ENCODE measurements around the gene DNA2. TPM values are rescaled to one million over a fixed set of nuclear protein-coding genes. Genes with fewer than 3 reads are reported as not detected.

DNA2 gene
- total and polyA plus RNA-seq, 4 donors = 1.5 to 6.2 (median 3.0) TPM

DNA sequence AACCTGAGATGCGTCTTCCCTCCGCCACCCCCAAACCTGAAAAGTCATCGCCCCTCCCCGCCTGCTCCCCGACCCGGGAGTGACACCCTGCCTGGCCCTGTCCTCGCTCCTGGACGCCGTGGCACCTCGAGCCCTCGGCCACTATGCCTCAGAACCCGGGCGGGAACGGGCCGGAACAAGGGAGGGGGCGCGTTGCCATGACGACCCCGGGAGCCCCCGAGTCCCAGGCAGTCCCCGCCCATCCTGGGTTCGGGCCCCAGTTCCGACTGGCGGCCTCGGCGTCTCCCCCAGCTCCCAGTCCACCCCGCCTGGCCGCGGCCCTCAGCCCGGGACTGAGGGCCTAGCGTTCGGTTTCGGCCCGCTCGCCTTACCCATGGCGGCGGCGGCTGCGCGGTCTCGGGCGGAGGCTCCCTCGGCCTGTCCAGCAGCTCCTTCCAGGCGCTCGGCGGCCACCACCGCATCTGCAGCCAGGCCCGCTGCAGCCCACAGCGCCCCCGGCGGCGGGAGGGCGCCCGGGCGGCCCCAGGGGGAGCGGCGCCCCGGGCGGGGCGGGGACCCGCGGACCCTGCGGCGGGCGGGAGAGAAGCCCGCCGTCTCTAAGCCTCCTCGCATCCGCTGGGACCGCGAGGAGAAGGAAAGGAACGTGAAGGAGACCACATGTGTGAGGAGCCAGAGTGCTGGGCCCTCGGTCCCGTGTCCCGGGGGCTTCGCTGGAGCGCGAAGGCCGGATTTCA lies 64.8 kb downstream of the DNA2 start, which contains the start of gene RUFY2:
Gene RUFY2 (minus strand): TSS at position 463 of the 734 bp plus-strand sequence. CDS start 88 bp downstream, at position 375.
- H3K36me3 ChIP-seq (ENCODE audit: control insufficient read depth in 4 of 4, insufficient read depth in 4 of 4, low read length in 4 of 4) = peaks cover 0 to 3% (median 1%) of the 10 kb centered on the region in 4 donors
- H3K4me1 ChIP-seq (ENCODE audit: control insufficient read depth in 5 of 5, insufficient read depth in 5 of 5, low read length in 5 of 5) = peaks cover 0 to 5% (median 3%) of the 10 kb centered on the region in 5 donors
- H3K9me3 ChIP-seq (ENCODE audit: control insufficient read depth in 4 of 4, insufficient read depth in 3 of 4, low read length in 3 of 4) = no peaks in the 10 kb centered on the region
- TF ChIP-seq CTCF (IDR thresholded peaks at IDR 0.05; ENCODE audit: control extremely low read depth, extremely low read depth) = peak; percentile 47
- H3K27me3 ChIP-seq (ENCODE audit: control insufficient read depth in 3 of 3, insufficient read depth in 3 of 3, low read length in 2 of 3) = no peaks in the 10 kb centered on the region
- DNase-seq (peak; percentile 86 to 91 (median 90)), ATAC-seq (ENCODE audit: insufficient read depth, low FRiP score) (peak; percentile 97)
- peak within 1 kb of the TSS; percentile 83 to 93 for H3K9ac ChIP-seq (ENCODE audit: insufficient read depth in 1 of 2, low read length in 2 of 2)
- 0 to 1% methylated on average over 62 to 79 of the region's 79 CpGs for WGBS, 2 donors
- H3K4me3 ChIP-seq = peak within 1 kb of the TSS; percentile 99
- peak within 1 kb of the TSS; percentile 91 to 96 for H3K27ac ChIP-seq (ENCODE audit: low read depth in 1 of 2, low read length in 1 of 2)

- TF ChIP-seq CTCF (IDR thresholded peaks at IDR 0.05; ENCODE audit: control extremely low read depth, extremely low read depth) = no peak
- DNase-seq (peak; percentile 71 to 81 (median 78)), ATAC-seq (ENCODE audit: insufficient read depth, low FRiP score) (peak; percentile 35)
- H3K27ac ChIP-seq (ENCODE audit: low read depth in 1 of 2, low read length in 1 of 2) = peak overlapping the region; percentile 91 to 96
- peaks cover 0 to 5% (median 3%) of the 10 kb centered on the region in 5 donors for H3K4me1 ChIP-seq (ENCODE audit: control insufficient read depth in 5 of 5, insufficient read depth in 5 of 5, low read length in 5 of 5)
- H3K36me3 ChIP-seq (ENCODE audit: control insufficient read depth in 4 of 4, insufficient read depth in 4 of 4, low read length in 4 of 4) = peaks cover 0 to 5% (median 2%) of the 10 kb centered on the region in 4 donors
- no peaks in the 10 kb centered on the region for H3K9me3 ChIP-seq (ENCODE audit: control insufficient read depth in 4 of 4, insufficient read depth in 3 of 4, low read length in 3 of 4)
- 0 to 1% methylated on average over 38 of the region's 38 CpGs for WGBS, 2 donors
- peak overlapping the region; percentile 83 to 93 for H3K9ac ChIP-seq (ENCODE audit: insufficient read depth in 1 of 2, low read length in 2 of 2)
- H3K27me3 ChIP-seq (ENCODE audit: control insufficient read depth in 3 of 3, insufficient read depth in 3 of 3, low read length in 2 of 3) = no peaks in the 10 kb centered on the region
- peak overlapping the region; percentile 99 for H3K4me3 ChIP-seq
Measured at GRCh38 chr10:68406111-68406814, 65.5 kb downstream of the DNA2 start.

DNA sequence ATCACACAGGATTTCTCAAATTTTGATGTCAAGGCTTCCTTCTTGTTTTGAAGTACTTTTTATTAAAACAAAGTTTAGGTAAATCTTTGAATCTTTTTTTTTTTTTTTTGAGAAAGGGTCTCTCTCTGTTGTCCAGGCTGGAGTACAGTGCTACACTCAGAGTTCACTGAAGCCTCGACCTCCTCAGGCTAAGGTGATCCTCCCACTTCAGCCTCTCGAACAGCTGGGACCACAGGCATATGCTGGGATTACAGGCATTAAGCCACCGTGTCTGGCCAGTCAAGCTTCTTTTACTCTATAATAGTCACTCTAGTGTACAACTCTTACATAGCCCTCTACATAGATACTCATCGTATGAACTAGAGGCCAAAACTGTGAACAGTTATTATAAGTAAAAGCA lies 68.1 kb downstream of the DNA2 start:
- ATAC-seq (ENCODE audit: insufficient read depth, low FRiP score) = no peak
- Histone ChIP-seq H3K27me3 (ENCODE audit: control insufficient read depth in 3 of 3, insufficient read depth in 3 of 3, low read length in 2 of 3) (no peaks in the 10 kb centered on the region), H3K9ac (ENCODE audit: insufficient read depth in 1 of 2, low read length in 2 of 2) (no peak overlapping the region), H3K36me3 (ENCODE audit: control insufficient read depth in 4 of 4, insufficient read depth in 4 of 4, low read length in 4 of 4) (peaks cover 0 to 8% (median 4%) of the 10 kb centered on the region in 4 donors), H3K4me3 (no peak overlapping the region), H3K9me3 (ENCODE audit: control insufficient read depth in 4 of 4, insufficient read depth in 3 of 4, low read length in 3 of 4) (no peaks in the 10 kb centered on the region), H3K4me1 (ENCODE audit: control insufficient read depth in 5 of 5, insufficient read depth in 5 of 5, low read length in 5 of 5) (peaks cover 0 to 5% (median 3%) of the 10 kb centered on the region in 5 donors), H3K27ac (ENCODE audit: low read depth in 1 of 2, low read length in 1 of 2) (no peak overlapping the region)
- 86 to 97% methylated on average over 4 of the region's 4 CpGs for WGBS, 2 donors
- no peak for TF ChIP-seq CTCF (IDR thresholded peaks at IDR 0.05; ENCODE audit: control extremely low read depth, extremely low read depth)
- no peak for DNase-seq

All from lung (tissue), 12 donors.